AG10803 (cell line): ENCODE data around the gene FER.
A peak's percentile ranks its signal among the peaks of the same experiment; 100 is the strongest.
"Not testable (repeated sequence)": the region's sequence is repeated elsewhere in the genome, so short reads cannot be mapped to it uniquely, and the experiment has no call there.

Experiments used
- DNase-seq: peaks from one replicate; pipeline ENCODE4 v3.0.0; 2010; ENCODE audit warnings: low read depth
- H3K4me3 ChIP-seq: 2 replicates; pipeline ENCODE4 v1.5.1; 2011; ENCODE audit warnings: mild to moderate bottlenecking, low read length, control low read depth
- TF ChIP-seq, protein P1 (sequence below): conservative IDR thresholded peaks from 2 replicates; pipeline ENCODE4 v1.5.1; 2011; ENCODE audit warnings: mild to moderate bottlenecking, low read length, control low read depth, inconsistent platforms

Gene FER

DNA sequence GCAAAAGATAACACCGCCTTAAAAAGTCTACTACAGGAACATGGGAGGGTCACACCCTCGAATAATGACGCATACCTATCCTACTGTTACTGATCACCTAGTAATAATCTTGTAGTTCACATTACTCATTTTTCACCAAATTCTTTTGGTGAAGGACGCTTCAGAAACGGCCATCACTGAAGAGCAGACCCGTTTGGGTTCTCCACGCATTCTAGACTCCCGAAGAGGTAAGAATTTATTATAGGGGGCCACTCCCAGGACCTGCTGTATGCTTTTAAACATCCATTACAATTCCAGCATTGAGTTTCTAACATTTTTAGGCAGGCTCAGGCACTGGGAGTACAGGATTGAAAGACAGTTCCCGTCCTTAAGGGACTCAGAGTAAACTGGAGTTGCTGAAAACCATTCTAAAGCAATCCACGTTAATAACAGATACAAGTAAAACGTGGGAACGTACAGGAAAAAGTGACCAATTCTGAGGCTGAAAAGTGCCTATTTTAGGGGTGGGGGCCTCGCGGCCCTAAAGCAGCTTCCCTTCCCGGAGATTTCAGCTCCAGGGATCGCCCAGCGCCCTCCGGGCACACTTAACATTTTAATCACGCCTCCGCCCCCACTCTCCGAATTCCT lies at the start of gene FER:
TSS of gene FER (plus strand) at position 124 of the 627 bp plus-strand sequence. CDS start 50,286 bp downstream, outside the sequence.
- peak within 1 kb of the TSS; percentile 81 for H3K4me3 ChIP-seq
- TF ChIP-seq, protein P1, sequence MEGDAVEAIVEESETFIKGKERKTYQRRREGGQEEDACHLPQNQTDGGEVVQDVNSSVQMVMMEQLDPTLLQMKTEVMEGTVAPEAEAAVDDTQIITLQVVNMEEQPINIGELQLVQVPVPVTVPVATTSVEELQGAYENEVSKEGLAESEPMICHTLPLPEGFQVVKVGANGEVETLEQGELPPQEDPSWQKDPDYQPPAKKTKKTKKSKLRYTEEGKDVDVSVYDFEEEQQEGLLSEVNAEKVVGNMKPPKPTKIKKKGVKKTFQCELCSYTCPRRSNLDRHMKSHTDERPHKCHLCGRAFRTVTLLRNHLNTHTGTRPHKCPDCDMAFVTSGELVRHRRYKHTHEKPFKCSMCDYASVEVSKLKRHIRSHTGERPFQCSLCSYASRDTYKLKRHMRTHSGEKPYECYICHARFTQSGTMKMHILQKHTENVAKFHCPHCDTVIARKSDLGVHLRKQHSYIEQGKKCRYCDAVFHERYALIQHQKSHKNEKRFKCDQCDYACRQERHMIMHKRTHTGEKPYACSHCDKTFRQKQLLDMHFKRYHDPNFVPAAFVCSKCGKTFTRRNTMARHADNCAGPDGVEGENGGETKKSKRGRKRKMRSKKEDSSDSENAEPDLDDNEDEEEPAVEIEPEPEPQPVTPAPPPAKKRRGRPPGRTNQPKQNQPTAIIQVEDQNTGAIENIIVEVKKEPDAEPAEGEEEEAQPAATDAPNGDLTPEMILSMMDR = no peak
- DNase-seq = peak; percentile 71

DNA sequence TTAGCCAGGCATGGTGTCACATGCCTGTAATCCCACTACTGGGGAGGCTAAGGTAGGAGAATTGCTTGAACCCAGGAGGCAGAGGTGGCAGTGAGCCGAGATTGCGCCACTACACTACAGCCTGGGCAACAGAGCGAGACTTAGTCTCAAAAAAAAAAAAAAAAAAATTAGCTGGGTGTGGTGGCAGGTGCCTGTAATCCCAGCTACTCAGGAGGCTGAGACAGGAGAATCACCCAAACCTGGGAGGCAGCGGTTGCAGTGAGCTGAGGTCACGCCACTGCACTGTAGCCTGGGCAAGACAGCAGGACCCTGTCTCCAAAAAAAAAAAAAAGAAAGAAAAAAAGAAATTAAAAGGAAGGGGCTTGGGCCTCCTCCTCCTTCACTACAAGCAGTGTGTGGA lies 47.3 kb upstream of the FER start:
- not testable (repeated sequence) for H3K4me3 ChIP-seq, DNase-seq

DNA sequence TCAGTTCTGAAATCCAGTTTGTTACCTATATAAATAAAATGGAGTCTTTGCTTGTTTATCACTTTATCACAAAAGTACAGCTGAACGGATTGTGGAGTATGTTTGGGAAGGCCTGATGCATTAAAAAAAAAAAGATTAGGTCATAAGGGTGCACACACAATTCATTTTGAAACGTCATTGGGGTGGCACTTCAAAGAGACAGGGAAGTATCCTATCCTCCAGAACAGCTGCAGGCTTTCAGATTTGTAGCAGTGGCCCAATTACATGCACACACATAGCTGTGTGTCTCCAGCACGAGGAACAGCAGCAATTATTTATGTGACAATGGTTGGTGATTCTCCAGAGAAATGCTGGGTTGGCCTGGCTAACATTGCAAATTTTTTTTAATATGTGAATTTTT lies 46.8 kb upstream of the FER start:
- DNase-seq = no peak
- no peak overlapping the region for H3K4me3 ChIP-seq
- TF ChIP-seq, protein P1 = no peak

DNA sequence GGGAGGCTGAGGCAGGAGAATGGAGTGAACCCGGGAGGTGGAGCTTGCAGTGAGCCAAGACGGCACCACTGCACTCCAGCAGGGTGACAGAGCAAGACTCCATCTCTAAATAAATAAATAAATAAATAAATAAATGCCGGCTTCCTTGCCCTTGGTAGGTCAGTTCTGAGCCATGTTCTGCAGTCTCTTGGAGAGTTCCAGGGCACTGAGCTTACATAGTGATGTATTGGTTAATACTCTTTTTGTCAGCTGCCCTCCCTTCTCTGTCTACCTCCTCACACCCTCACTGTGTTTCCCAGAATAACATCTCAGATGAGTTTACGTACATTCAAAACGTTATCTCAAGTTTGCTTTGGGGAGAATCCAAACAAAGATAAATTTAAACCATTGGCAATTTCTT lies 45.2 kb upstream of the FER start:
- TF ChIP-seq, protein P1 = no peak
- no peak overlapping the region for H3K4me3 ChIP-seq
- no peak for DNase-seq

DNA sequence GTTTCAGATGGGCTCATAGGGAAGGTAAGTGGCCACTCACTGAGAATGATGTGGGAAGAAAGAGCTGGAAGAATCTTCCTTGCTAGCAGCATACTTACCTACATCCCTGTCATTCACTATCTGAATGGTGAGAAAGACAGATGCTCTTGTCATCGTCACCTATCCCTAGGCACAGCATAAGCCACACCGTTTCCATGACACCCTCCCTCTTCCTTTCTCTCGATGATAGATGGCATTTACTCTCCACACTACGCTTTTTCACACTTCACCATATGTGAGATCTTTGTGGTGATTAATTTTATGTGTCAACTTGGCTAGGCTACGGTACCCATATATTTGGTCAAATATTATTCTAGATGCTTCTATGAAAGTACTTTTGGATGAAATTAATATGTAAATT lies 44.4 kb upstream of the FER start:
- no peak for DNase-seq
- TF ChIP-seq, protein P1 = no peak
- no peak overlapping the region for H3K4me3 ChIP-seq

DNA sequence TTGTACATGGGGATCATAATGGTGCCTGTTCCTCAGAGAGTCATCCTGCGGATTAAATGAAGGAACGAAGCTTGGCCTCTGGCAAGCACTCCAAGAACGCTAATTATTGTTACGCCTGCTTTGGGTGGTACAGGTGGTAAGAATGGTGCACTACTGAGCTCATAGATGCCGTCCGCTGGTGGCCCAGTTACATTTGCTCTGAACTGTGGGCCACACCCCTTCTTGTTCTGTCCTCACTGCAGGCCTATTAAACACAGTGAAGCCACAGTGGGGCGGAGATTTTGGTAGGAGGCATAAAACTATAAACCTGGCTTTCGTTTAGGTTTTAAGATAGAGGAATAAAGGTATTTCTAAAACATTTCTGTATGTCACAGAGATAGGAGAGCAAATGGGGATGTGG lies 40.6 kb upstream of the FER start:
- no peak for DNase-seq
- no peak overlapping the region for H3K4me3 ChIP-seq
- TF ChIP-seq, protein P1 = no peak

DNA sequence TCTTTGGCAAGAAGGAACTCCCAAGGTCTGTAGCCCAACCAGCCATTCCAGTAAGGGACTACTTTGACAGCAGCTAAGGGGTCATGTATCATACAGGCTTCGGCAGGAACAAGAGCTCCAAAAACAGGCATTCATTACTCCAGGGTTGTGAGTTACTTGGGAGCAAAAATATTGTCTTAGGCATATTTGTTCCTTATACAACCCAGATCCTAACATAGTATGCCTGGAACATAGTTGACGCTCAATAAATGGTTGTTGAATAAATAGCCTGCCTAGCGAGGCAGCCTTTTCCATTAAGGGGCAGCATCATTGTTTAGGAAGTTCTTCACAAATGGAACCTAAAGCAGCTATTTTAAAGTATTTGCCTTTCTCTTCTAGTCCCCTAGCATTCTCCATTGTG lies 35.8 kb upstream of the FER start:
- TF ChIP-seq, protein P1 = no peak
- no peak overlapping the region for H3K4me3 ChIP-seq
- DNase-seq = no peak

DNA sequence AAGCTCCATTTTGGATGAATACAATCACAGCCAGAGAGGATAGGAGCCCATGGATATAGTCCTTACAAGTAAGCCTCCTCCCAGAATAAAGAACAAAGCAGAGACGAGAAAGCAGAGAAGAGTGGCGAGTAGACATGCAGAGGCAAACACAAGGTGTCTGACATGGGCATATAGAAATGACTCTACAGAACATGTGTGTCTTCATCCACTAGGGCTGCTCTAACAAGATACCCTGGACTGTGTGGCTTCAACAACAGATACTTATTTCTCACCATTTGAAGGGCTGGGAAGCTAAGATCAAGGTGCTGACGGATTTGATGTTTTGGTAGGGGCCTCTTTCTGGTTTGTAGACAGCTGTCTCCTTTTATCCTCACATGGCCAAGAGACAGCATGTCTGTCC lies 32.3 kb upstream of the FER start:
- TF ChIP-seq, protein P1 = no peak
- H3K4me3 ChIP-seq = no peak overlapping the region
- DNase-seq = no peak
